Amniotic epithelial cell (primary cell): ENCODE data around the gene UGP2.
"Not testable (repeated sequence)": the region's sequence is repeated elsewhere in the genome, so short reads cannot be mapped to it uniquely, and the experiment has no call there.

Source experiments
- DNase-seq: peaks from one replicate; pipeline ENCODE4 v3.0.0-alpha.2; 2010; ENCODE audit warnings: low read depth

Gene UGP2

DNA sequence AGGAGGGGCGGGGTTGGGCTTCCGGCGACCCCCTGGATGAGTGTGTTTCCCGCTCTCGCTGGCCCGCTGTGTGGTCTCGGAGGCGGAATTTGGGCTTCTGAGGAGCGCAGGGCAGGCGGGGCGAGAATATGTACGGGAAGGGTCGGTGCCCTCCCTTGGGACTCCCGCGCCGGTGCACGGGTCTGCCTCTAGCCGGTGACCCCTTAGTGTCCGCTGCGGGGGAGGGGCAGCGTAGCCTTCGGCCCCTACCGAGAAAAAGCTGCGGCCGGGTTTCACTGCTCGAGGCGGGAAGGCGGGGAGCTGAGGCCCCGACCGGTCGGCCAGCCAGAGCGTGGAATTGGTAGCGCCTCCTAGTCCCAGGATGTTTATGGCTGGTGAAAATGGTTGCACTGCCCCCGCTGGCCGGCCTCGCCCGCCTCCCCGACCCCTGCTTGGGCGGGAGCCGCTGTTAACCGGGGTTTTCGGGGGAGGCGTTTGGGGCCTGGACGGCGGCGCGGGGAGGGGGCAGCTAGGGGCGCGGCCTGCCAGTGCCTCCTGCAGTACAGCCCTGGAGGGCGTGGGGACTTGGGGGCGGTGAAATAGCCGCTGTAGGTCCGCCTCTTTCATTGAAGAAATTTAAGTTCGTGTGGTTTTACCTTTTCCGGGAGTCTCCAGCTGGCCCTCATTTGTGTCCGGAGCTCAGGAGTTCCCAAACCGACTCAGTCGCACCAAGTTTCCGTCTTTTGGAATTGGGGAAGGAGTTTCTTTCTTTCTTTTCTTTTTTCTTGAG is at the start of gene UGP2:
Gene UGP2, plus strand, starts transcription at position 643 of the 769 bp plus-strand sequence. CDS start 290 bp downstream, outside the sequence.
- peak; percentile 87 for DNase-seq

DNA sequence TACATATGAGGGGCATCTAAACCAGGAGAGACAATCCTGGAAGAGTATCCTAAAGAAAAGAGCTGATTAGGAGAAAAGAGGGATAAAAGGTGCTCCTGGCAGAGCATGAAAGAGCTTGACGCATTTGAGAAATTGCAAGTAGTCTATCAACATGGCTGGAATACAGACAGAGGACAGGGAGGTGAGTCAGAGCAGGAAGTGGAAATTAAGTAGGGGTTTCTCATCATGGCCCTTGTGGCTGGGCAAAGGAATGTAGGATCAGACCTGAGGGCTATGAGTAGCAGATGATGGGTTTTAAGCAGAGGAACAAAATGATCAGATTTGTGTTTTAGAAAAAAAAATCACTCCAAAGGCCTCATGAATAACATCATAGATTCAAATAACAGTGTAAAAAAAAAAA is 49.2 kb upstream of the UGP2 start:
- peak; percentile 91 for DNase-seq

- DNase-seq, result no peak
Measured at GRCh38 chr2:63796366-63796765, 45.3 kb upstream of the UGP2 start.

DNA sequence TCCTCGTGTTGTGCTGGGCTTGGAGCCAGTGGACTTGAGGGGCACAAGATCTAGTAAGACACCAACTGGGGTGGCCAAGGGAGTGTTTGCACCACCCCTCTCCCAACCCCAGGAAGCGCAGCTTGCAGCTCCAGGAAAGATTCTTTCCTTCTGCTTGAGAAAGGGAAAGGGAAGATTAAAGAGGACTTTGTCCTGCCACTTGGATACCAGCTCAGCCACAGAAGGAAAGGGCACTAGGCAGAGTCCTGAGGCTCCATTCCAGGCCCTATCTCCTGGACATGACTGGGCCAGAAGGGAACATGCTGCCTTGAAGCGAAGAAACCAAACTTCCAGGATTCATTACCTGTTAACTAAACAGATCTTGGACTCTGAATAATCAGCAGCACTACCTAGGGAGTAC is 44.9 kb upstream of the UGP2 start:
- DNase-seq, result no peak

DNA sequence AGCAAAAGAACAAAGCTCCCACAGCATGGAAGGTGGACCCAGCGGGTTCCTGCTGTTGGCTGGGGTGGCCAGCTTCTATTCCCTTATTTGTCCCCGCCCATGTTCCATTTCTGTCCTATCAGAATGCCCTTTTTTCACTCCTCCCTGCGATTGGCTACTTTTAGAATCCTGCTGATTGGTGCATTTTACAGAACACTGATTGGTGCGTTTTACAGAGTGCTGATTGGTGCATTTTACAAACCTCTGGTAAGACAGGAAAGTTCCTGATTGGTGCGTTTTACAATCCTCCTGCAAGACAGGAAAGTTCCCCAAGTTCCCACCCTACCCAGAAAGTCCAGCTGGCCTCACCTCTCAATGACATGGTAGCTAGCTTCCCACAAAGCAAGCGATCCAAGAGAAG is 40.2 kb upstream of the UGP2 start:
- DNase-seq, result no peak

- DNase-seq, result no peak
Measured at GRCh38 chr2:63805412-63805811, 36.3 kb upstream of the UGP2 start.

- DNase-seq, result not testable (repeated sequence)
Measured at GRCh38 chr2:63808036-63808435, 33.7 kb upstream of the UGP2 start.

- DNase-seq, result not testable (repeated sequence)
Measured at GRCh38 chr2:63808911-63809310, 32.8 kb upstream of the UGP2 start.

GRCh38 chr2:63811063-63811462 is 30.6 kb upstream of the UGP2 start:
- no peak for DNase-seq

DNA sequence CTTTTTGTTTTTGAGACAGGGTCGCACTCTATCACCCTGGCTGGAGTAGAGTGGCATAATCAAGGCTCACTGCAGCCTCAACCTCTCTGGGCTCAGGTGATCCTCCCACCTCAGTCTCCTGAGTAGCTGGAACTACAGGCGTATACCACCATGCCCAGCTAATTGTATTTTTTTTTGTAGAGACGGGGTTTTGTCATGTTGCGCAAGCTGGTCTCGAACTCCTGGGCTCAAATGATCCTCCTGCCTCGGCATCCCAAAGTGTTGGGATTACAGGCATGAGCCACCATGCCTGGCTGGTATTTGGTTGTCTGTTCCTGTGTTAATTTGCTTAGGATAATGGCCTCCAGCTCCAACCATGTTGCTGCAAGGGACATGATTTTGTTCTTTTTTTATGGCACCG is 29.8 kb upstream of the UGP2 start:
- not testable (repeated sequence) for DNase-seq

- peak; percentile 14 for DNase-seq
Measured at GRCh38 chr2:63814114-63814513, 27.6 kb upstream of the UGP2 start.

- DNase-seq, result no peak
Measured at GRCh38 chr2:63817382-63817781, 24.3 kb upstream of the UGP2 start.

DNA sequence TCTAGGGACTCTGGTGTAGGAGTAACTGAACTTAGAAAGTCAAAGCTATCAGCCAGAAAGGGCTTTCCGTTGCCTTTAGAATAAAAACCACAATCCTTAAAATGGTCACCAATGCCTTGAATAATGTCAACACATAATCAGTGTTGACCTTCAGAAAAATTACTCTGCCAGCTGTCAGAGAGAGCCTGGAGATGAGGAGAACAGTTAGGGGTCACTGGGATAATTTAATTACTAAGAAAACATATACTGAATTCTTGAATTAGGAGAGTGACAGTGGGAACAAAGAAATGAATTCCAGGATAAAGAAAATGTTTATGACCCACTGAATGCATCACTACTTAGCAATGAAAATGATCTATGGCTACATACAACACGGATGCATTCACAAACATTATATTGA is 23.4 kb upstream of the UGP2 start:
- no peak for DNase-seq

- no peak for DNase-seq
Measured at GRCh38 chr2:63819256-63819655, 22.4 kb upstream of the UGP2 start.

DNA sequence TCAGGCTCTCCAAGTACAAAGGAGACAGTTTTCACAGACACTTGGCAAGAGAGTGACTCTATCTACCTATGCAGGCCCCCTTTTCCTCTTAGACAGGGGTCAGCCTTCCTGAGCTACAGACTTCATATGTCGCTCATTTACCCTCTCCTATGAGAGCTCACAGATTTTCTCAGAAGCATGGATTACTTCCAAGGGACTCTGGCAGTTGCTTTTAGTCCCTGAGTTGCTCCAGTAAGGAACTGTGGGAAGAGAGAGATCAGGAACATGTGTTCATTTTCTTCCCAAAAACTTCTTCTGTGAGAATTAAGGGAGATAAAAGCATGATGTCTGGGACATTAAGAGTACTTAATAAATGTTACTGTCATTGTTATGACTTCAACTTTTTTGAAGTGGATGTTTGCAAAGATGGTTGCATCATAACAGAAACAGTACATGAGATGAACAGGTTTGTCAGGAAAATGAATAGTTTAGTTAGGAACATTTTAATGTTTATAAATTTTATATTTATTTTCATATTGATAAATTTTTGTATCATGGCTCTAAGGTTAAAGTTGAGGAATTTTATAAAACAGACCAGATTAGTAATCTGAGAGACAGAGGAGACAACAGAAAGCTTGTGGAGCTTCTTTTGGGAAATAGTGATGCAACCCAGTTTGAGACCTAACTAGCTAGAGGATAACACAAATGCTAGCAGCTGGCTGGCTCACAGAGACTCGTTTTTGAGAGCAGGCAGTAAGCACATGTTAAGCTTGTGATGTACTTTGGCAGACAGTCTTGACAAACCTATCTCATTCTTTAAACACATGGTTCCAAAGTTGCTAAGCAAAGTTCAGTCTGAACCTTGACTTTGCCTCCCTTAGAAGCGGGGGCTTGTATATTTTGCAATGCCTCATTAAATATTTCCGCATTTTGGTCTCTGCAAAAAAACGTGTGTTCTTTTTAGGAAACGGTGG is 21.7 kb upstream of the UGP2 start:
- DNase-seq, result peak; percentile 24

DNA sequence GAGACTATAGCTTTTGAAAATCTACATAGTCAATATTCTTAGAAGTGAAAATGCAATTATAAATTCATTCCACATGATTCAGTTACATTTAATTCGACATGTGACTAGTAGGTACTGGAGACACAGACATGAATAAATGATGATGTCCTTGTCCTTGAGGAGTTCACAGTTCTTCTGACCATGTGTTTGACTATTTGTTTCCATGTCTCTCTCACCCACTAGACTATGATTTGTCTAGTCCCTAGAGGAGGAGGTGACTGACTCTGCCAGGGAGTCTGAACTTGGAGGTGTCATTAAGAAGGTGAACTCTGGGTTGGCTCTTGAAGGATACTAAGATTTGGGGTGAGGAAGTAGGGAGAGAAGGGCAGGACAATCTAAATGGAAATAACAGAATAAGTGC is 20.7 kb upstream of the UGP2 start:
- DNase-seq, result no peak

DNA sequence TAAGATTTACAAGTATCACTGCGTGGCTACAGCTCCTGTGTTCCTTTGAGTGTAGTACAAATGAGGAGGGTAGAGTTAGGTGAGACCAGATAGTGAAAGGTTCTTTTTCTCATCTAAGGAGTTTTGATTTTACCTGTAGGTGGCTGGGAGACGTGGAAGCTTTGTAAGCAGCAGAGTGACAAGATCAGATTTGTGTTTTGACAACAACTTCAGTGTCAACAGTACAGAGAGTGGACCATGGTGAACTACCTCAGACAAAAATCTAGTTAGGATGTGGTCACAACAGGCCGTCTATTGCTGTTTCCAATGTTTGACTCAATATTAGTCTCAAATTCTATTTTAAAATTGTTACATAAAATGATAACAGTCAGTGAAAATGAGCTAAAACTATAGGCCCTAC is 20.3 kb upstream of the UGP2 start:
- DNase-seq, result no peak

- no peak for DNase-seq
Measured at GRCh38 chr2:63822478-63822877, 19.2 kb upstream of the UGP2 start.

- peak; percentile 98 for DNase-seq
Measured at GRCh38 chr2:63827749-63828148, 13.9 kb upstream of the UGP2 start.

- no peak for DNase-seq
Measured at GRCh38 chr2:63831176-63831575, 10.5 kb upstream of the UGP2 start.

DNA sequence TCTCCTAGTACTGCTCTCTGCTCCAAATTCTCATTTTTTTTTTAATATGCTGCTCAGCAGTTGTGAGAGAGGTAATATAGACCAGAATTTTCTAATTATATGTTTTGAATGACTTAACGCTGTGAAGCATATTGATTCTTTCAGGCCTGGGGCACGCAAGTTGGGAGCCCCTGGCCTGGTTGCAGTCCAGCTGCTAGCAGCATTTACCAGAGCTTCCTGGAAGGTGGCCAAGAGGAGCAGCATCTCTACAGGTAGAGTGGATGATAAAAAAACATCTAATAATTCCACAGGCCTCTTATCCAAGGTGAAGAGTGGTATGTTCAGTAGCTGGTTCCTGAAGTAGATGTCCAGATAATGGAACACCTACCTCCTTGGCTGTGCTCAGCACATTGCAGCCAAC is 7.3 kb upstream of the UGP2 start:
- DNase-seq, result no peak

- no peak for DNase-seq
Measured at GRCh38 chr2:63837036-63837594, 4.6 kb upstream of the UGP2 start.
